Camera-type eye (tissue), 1 donor: ENCODE results near the gene P3R3URF. TPM values are rescaled to one million over a fixed set of nuclear protein-coding genes. Genes with fewer than 3 reads are reported as not detected.

Experiments used
- total RNA-seq: library from RNA; depleted of rRNA; stranded (reverse); fragments of >200 nt; gene quantifications from one replicate; pipeline ENCODE4 v1.2.3, GENCODE V29; 2014

Gene P3R3URF
- total RNA-seq = not detected

DNA sequence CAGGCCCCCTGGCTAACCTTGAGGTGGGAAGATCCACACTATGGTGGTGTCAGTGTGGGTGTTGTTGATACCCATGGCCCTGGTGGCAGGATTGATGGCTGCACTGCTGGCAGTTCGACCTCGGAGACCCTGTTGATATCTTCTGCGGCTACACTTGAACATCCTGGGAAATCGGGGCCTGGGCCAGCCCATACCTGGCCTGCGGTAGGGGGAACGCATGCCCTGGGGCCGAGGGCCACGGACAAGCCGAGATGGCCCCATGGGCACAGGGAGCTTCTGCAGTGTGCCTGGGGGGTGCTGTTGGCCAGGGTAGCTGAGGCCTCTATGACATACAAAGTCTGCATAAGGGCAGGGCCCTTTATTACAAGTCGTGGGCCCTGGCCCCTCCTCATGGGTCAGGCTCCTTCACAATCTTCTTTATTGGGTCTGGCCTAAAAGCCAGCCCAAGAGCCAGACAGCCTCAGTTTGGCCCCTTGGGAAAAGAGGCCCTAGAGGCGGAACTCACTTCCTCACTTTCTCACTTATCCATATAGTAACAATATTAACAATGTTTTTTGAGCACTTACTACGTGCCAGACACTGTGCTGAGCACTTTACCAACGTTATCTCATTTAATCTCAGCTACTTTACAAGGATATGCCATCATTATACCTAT, at the start of gene P3R3URF:
Gene P3R3URF, minus strand, starts transcription at position 278 of the 655 bp plus-strand sequence. Its CDS starts 17 bp downstream, at position 261.

DNA sequence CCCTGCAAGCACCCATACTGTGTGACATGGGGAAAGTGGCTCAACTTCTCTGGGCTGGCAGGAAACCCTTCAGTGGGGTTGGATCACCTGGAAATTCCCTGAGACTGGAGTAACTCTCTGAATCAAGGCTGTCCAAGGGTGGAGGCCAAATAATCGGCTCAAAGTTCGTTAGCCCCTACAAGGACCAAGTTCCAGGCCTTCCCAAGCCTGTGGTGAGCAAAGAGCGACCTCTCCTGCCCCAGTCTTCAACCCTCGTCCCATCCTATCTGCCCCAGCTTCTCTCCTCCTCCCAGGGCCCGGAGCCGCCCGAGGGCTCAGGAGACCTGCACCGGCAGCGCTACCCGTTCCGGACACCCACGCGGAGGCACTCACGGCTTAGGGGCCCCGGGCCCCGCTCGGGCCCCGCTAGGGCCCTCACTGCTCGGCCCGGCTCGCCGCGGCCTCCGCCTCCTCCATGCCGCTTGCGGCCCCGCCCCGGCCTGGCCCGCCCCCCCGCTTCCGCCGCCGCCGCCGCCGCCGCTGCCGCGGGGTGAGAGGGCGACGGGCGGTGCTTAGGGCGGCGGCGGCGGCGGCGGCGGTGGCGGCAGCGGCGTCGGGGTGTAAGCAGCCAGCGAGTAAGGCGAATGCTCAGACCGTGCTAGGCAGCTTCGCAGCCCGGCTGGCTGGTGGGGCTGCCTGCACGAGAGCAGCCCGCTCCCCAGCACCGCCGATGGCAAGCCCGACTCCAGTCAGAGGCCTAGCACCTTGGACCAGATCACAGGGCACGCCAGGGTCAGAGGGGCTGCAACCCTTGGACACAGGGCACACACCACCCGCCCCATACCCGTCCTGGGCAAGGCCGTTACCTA, 21.9 kb upstream of the P3R3URF start, which contains the start of gene POMGNT1:
Gene POMGNT1, minus strand, starts transcription at position 471 of the 848 bp plus-strand sequence. CDS start 613 bp downstream, outside the sequence.

DNA sequence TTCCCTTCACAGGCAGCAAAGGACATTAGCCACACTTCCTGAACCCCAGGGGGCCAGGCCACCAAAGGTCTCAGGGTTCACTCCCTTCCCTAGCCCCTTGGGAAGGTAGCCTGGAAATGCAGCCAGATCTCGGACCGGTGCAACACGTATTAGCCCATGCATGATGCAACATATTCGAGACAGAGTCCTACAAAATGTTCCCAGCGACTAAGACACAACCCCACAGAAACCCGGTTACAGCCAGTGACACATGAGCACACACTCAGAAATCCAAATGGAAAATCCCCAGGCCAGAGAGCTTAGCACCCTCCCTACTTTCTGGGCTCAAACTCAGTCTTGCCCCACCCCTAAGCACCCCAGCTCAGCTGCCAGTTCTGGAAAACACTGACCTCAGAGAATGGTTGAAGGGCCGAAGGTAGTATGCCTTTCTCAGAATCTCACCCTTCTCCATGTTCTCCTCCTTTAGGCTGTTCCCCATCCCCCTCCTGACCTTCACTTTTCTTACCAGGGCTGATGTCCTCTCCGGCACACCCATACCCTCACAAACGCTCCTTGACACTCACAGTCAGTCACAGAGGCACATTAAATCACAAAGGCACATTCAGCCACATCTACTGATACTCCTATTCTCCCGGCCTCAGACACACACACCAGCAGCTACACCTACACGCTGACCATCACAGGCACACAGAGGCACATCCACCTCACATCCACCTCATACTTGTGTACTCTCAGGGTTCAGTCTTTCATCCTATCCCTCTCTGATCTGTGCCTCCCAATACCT, 1.6 kb downstream of the P3R3URF start, which contains the start of gene TSPAN1:
Gene TSPAN1, plus strand, starts transcription at position 640 of the 784 bp plus-strand sequence. CDS start 6,021 bp downstream, outside the sequence.

DNA sequence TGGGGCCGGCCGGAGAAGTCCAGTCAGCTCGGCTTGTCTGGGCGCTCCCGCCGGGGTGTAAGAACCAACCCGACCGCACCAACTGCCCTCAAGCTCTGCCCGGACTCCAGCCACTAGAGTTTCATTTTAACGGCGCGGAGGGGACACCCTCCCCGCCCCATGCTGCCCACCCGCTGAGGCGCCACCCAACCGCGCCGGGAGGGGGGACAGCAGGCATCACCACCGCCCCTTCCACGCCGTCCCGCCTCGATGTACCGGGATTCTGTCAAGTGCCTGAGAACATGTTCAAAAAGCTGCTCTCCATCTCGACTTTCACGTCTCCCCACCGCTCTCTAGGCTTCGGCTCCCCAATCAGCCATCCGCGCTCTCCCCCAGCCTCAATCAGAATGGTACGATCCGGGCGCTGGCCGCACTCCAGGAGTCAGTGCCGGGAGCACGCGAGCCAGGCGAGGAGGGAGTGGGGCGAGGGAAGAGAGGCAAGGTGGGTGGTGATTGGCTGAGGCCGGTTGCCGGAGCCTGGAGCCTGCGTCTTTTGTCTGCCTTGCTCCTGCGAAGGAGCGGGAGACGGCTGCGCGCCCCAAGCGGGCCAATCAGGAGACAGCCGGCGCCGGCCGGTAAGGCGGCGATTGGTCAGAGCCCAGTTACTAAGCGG, 43.6 kb downstream of the P3R3URF start, which contains the start of gene PIK3R3:
Gene PIK3R3, minus strand, starts transcription at position 101 of the 652 bp plus-strand sequence. CDS start 677 bp downstream, outside the sequence.

Other genes with a start within 250 kb of the P3R3URF start
- gene PIK3R3, start 43.9 kb downstream of the P3R3URF start, total RNA-seq = 33.9 TPM
- 0.49 TPM for gene TSPAN1, start 1.4 kb downstream of the P3R3URF start, total RNA-seq
- gene POMGNT1, start 21.9 kb upstream of the P3R3URF start, total RNA-seq = 38.7 TPM
- gene LURAP1, start 26.8 kb upstream of the P3R3URF start, total RNA-seq = 6.0 TPM
- 2.1 TPM for gene RAD54L, start 71.3 kb upstream of the P3R3URF start, total RNA-seq
- 79.5 TPM for gene LRRC41, start 127.1 kb upstream of the P3R3URF start, total RNA-seq
- gene UQCRH, start 127.2 kb upstream of the P3R3URF start, total RNA-seq = 372 TPM
- gene NSUN4, start 164.3 kb upstream of the P3R3URF start, total RNA-seq = 25.3 TPM
- 39.7 TPM for gene FAAH, start 217.8 kb upstream of the P3R3URF start, total RNA-seq